Lower leg skin (tissue), 4 donors: ENCODE results near the gene SAE1. TPM values are rescaled to one million over a fixed set of nuclear protein-coding genes. Genes with fewer than 3 reads are reported as not detected.
"Not testable (repeated sequence)": the region's sequence is repeated elsewhere in the genome, so short reads cannot be mapped to it uniquely, and the experiment has no call there.

Experiments used
- DNase-seq, 2 donors: peaks; one replicate each; pipeline ENCODE4 v3.0.0-alpha.2; 2019; ENCODE audit warnings: low spot score in 2 of 2
- H3K4me3 ChIP-seq: fragments of 200-600 bp; sonication (generic); 2 replicates; pipeline ENCODE4 v1.5.1; 2017; ENCODE audit warnings: mild to moderate bottlenecking, low read depth; ENCODE audit not compliant: poor library complexity, severe bottlenecking
- CTCF ChIP-seq, 3 donors: fragments of 450-650 bp; IDR thresholded peaks; one replicate each; pipeline ENCODE4 v1.5.1; 2016; ENCODE audit warnings: antibody characterized with exemption in 3 of 3, mild to moderate bottlenecking in 3 of 3, moderate library complexity in 2 of 3
- POLR2A ChIP-seq, 2 donors: fragments of 450-650 bp; IDR thresholded peaks; one replicate each; pipeline ENCODE4 v1.6.1; 2016 to 2017; ENCODE audit warnings: antibody characterized with exemption in 2 of 2, mild to moderate bottlenecking in 1 of 2, moderate library complexity in 1 of 2
- WGBS, 2 donors: methylation state at CpG; one replicate each; pipeline ENCODE4 v1.1.5; 2018; 5-methylcytosine and 5-hydroxymethylcytosine counted together
- intact Hi-C: fragments of 100-400 bp; cut with DNase I; formaldehyde crosslinking; loops from one replicate; pipeline ENCODE4 v1.15.0; 2023; ENCODE audit warnings: low total_unique reads
- total RNA-seq, 4 donors: library from RNA; depleted of rRNA; stranded (reverse); fragments of >200 nt; gene quantifications; one replicate each; pipeline ENCODE4 v1.1.0, GENCODE V29; 2016

SAE1 gene
- total RNA-seq, 4 donors from 2014 or later, result 38.8 to 56.1 (median 44.2) TPM

DNA sequence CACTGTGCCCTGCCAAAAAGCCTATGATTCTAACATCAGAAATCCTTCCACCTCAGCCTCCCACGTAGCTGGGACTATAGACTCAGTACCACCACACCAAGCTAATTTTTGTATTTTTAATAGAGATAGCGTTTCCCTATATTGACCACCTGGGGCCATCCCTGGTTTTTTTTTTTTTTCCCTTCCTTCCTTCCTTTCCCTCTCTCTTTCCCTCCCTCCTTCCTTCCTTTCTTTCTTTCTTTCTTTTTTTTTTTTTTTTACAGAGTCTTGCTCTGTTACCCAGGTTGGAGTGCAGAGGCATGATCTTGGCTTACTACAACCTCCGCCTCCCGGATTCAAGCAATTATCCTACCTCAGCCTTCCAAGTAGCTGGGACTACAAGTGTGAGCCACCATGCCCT is 1.1 kb upstream of the SAE1 start:
- no peak overlapping the region for H3K4me3 ChIP-seq
- whole genome bisulfite sequencing, 2 donors, result 90 to 92% methylated on average over 4 of the region's 4 CpGs
- no peak for DNase-seq
- TF ChIP-seq CTCF (IDR thresholded peaks at IDR 0.05), result no peak
- no peak for TF ChIP-seq POLR2A (IDR thresholded peaks at IDR 0.05)
- intact Hi-C loops, result loop anchor here (10.0 kb wide), 1 partner anchor 115 kb away; the partner anchor contains the start of gene NPAS1

- 65 to 69% methylated on average over 8 of the region's 8 CpGs for WGBS, 2 donors
- no peak for DNase-seq
- intact Hi-C loops, result no loop called here
- TF ChIP-seq CTCF (IDR thresholded peaks at IDR 0.05) (no peak), POLR2A (IDR thresholded peaks at IDR 0.05) (no peak)
- H3K4me3 ChIP-seq, result no peak overlapping the region
These were observed 481 bp upstream of the SAE1 start for GRCh38 chr19:47130120-47130588.

DNA sequence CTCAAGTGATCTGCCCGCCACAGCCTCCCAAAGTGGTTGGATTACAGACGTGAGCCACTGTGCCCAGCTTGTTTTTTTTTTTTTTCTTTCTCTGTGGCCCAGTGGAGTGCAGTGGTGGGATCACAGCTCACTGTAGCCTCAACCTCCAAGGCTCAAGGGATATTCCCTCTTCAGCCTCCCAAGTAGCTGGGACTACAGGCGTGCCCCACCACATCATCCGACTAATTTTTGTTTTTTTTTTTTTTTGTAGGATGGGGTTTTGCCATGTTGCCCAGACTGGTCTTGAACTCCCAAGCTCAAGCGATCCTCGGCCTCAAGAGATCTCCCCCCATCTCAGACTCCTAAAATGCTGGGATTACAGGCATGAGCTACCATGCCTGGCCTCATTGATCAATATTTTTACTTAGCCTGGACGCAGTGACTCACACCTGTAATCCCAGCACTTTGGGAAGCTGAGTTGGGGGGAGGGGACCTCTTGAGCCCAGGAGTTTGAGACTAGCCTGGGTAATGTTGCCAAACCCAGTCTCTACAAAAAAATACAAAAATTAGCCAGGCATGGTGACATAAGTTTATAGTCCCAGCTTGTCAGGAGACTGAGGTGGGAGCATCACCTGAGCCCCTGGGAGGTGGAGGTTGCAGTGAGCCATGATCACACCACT is 1.7 kb downstream of the SAE1 start:
- no peak for DNase-seq
- WGBS, 2 donors, result 90 to 91% methylated on average over 7 of the region's 7 CpGs
- H3K4me3 ChIP-seq, result no peak overlapping the region
- no peak for TF ChIP-seq POLR2A (IDR thresholded peaks at IDR 0.05)
- TF ChIP-seq CTCF (IDR thresholded peaks at IDR 0.05), result no peak
- intact Hi-C loops, result no loop called here

DNA sequence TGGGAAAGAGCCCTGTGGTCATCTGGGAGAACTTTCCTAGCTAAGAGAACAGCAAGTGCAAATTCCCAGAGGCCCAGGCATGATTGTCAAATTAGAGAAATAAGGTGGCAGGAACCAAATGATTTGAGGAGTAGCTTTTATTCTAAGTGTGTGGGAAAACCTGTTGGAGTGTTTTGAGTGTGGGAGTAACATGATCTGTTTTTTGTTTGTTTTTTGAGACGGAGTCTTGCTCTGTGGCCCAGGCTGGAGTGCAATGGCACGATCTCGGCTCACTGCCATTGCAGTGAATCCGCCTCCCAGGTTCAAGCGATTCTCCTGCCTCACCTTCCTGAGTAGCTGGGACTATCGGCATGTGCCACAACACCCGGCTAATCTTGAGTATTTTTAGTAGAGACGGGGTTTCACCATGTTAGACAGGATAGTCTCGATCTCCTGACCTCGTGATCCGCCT is 2.4 kb downstream of the SAE1 start:
- intact Hi-C loops, result no loop called here
- 85 to 91% methylated on average over 11 of the region's 11 CpGs for WGBS, 2 donors

DNA sequence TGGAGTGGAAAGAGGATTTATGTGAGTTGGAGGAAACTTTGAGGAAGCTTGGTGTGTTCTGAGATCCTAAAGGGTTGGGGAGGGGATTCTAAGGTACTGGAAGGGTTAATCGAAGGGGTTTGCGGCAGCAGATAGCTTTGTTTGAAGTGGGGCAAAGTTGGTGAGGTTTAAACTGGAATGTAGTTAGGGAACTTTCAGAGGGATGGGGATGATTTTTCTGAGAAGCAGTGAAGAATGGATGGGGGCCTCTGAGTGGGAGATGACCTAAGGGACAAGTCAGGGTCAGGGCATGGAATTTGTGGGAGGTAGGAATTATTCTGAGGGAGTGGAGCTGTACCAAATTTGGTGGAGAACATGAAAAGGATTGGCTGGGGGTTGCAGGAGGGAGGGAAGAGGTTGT is 3.9 kb downstream of the SAE1 start:
- no peak overlapping the region for H3K4me3 ChIP-seq
- 70 to 77% methylated on average over 2 of the region's 2 CpGs for WGBS, 2 donors
- TF ChIP-seq CTCF (IDR thresholded peaks at IDR 0.05), result no peak
- no peak for TF ChIP-seq POLR2A (IDR thresholded peaks at IDR 0.05)
- intact Hi-C loops, result no loop called here
- DNase-seq, result no peak

More for the DNA sequence above, 2.4 kb downstream of the SAE1 start:
- DNase-seq, result no peak
- TF ChIP-seq POLR2A (IDR thresholded peaks at IDR 0.05), result no peak
- no peak overlapping the region for H3K4me3 ChIP-seq

DNA sequence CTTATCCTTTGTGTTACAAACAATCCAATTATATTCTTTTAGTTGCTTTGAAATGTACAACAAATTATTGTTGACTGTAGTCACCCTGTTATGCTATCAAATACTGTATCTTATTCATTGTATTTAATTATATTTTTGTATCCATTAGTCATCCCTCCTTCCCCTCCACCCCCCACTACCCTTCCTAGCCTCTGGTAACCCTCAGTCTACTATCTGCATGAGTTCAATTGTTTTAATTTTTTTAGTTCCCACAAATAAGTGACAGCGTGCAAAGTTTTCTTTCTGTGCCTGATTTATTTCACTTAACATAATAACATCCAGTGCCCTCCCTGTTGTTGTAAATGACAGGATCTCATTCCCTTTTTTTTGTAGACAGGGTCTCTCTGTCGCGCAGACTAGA is 4.5 kb downstream of the SAE1 start:
- 82 to 83% methylated on average over 3 of the region's 3 CpGs for WGBS, 2 donors
- no peak overlapping the region for H3K4me3 ChIP-seq
- intact Hi-C loops, result no loop called here
- no peak for DNase-seq
- TF ChIP-seq POLR2A (IDR thresholded peaks at IDR 0.05) (no peak), CTCF (IDR thresholded peaks at IDR 0.05) (no peak)

DNA sequence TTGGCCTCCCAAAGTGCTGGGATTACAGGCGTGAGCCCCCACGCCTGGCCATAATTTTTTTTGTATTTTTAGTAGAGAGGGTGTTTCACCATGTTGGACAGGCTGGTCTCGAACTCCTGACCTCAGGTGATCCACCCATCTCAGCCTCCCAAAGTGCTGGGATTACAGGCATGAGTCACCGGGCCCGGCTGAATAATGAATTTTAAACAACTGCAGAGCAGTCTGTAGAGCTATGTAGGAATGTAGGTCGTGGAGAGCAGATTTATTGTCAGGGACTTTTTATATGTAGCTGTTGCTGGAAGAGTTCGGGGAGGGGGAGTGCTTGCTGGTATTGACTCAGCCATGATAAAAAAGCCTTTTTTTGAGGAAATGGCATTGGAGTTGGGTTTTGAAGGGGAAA is 10.6 kb downstream of the SAE1 start:
- DNase-seq, intact Hi-C loops, H3K4me3 ChIP-seq: not testable (repeated sequence)
- WGBS, 2 donors, result 49 to 53% methylated on average over 7 of the region's 7 CpGs
